ENCODE results near the gene C4orf50. TPM values are rescaled to one million over a fixed set of nuclear protein-coding genes. Genes with fewer than 3 reads are reported as not detected.

The C4orf50 gene
- total RNA-seq, 2 donors from 2014 or later: 0.13 TPM; not detected in 1

DNA sequence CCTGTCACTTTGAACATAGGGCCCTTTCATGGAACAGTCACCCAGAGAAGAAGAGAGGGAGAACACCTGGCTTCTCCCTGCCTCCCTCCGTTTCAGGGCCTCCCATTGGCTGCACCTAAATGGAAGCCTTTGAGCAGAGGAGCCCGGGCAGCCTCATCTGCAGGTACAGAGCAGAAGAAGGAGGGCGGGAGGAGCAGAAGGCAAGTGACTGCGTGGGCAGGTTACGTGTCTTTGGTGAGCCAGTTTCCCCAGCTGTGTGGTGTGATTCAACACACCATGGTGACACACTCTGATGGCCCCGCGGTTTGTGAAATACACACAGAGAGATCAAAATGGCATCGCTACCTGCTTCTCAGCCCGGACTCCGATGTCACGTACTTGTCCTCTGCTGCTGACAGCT, 431 bp downstream of the C4orf50 start:
- intact Hi-C loops (cut with DNase I): no loop called here
- DNase-seq: no peak
- no peak overlapping the region for H3K27ac ChIP-seq
- no peaks in the 10 kb centered on the region for H3K9me3 ChIP-seq
- H3K4me1 ChIP-seq: no peaks in the 10 kb centered on the region
- H3K27me3 ChIP-seq: no peaks in the 10 kb centered on the region
- no peak overlapping the region for H3K9ac ChIP-seq (ENCODE audit: low read depth in 2 of 2, low read length in 2 of 2)
- H3K4me3 ChIP-seq: no peak overlapping the region
- TF ChIP-seq, protein P1, sequence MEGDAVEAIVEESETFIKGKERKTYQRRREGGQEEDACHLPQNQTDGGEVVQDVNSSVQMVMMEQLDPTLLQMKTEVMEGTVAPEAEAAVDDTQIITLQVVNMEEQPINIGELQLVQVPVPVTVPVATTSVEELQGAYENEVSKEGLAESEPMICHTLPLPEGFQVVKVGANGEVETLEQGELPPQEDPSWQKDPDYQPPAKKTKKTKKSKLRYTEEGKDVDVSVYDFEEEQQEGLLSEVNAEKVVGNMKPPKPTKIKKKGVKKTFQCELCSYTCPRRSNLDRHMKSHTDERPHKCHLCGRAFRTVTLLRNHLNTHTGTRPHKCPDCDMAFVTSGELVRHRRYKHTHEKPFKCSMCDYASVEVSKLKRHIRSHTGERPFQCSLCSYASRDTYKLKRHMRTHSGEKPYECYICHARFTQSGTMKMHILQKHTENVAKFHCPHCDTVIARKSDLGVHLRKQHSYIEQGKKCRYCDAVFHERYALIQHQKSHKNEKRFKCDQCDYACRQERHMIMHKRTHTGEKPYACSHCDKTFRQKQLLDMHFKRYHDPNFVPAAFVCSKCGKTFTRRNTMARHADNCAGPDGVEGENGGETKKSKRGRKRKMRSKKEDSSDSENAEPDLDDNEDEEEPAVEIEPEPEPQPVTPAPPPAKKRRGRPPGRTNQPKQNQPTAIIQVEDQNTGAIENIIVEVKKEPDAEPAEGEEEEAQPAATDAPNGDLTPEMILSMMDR (IDR thresholded peaks at IDR 0.05): no peak
- H3K36me3 ChIP-seq: no peaks in the 10 kb centered on the region

DNA sequence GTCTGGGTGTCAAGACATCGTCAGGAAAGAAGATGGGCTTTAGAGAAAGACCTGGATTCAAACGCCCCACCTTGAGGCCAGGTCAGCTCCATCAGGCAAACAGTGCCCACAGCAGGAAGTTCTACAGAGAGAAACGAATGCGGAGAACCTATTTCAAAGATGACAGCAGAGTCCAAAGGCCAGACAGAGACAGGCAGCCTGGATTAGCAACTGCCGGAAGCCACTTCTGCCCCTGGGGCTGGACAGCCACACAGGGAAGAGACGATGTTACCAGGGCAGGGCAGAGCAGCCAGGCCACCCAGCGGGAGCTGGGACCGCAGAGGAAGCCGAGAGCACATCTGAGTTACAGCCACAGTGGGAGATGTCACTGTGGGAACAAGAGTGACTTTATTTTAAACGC, 1.2 kb downstream of the C4orf50 start:
- H3K4me1 ChIP-seq: no peaks in the 10 kb centered on the region
- TF ChIP-seq, protein P1 (IDR thresholded peaks at IDR 0.05): no peak
- no peak overlapping the region for H3K9ac ChIP-seq (ENCODE audit: low read depth in 2 of 2, low read length in 2 of 2)
- H3K36me3 ChIP-seq: no peaks in the 10 kb centered on the region
- no peak overlapping the region for H3K4me3 ChIP-seq
- H3K27ac ChIP-seq: no peak overlapping the region
- no peaks in the 10 kb centered on the region for H3K27me3 ChIP-seq
- no peak for DNase-seq
- H3K9me3 ChIP-seq: no peaks in the 10 kb centered on the region
- intact Hi-C loops (cut with DNase I): no loop called here

DNA sequence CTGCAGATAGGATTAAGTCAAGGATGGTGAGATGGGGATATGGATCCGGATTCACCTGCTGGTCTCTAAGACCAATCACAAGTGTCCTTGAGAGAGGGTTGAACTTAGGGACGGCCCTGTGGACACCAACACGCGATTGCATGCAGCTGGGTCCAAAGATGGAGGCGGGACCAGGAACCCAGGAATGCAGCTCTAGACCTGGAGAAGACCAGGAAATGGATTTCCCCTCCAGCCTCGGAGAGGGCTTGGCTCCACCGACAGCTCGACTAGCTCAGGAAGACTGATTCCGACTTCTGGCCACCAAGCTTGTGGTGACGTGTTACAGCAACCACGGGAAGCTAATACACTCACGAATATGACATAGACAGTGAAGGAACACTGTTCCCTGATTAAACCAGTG, 4.7 kb downstream of the C4orf50 start:
- TF ChIP-seq, protein P1 (IDR thresholded peaks at IDR 0.05): no peak
- no peaks in the 10 kb centered on the region for H3K27me3 ChIP-seq
- H3K4me1 ChIP-seq: no peaks in the 10 kb centered on the region
- H3K36me3 ChIP-seq: no peaks in the 10 kb centered on the region
- H3K4me3 ChIP-seq: no peak overlapping the region
- intact Hi-C loops (cut with DNase I): no loop called here
- H3K9ac ChIP-seq (ENCODE audit: low read depth in 2 of 2, low read length in 2 of 2): no peak overlapping the region
- no peak for DNase-seq
- H3K27ac ChIP-seq: no peak overlapping the region
- H3K9me3 ChIP-seq: no peaks in the 10 kb centered on the region

DNA sequence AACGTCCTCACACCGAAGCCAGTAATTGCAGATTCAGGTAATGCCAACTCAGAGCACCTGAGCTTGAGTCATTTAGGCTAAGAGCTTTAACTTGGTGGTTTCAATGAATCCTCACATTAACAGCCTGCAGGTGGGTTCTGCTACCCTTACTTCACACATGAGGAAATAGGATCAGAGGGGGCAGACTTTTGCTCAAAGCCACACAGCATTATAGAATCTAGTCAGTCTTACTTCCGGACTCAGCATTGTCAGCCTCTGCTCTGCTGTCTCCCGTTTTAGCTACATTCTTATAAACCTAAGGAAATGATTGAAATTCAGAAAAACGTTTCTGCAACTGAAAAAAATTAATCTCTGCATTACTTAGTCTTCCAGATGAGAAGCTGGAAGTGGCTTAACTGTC, 6.0 kb downstream of the C4orf50 start:
- no peaks in the 10 kb centered on the region for H3K4me1 ChIP-seq
- TF ChIP-seq, protein P1 (IDR thresholded peaks at IDR 0.05): no peak
- H3K4me3 ChIP-seq: no peak overlapping the region
- no peaks in the 10 kb centered on the region for H3K36me3 ChIP-seq
- H3K27ac ChIP-seq: no peak overlapping the region
- intact Hi-C loops (cut with DNase I): no loop called here
- H3K9ac ChIP-seq (ENCODE audit: low read depth in 2 of 2, low read length in 2 of 2): no peak overlapping the region
- no peak for DNase-seq
- H3K27me3 ChIP-seq: no peaks in the 10 kb centered on the region
- H3K9me3 ChIP-seq: no peaks in the 10 kb centered on the region

DNA sequence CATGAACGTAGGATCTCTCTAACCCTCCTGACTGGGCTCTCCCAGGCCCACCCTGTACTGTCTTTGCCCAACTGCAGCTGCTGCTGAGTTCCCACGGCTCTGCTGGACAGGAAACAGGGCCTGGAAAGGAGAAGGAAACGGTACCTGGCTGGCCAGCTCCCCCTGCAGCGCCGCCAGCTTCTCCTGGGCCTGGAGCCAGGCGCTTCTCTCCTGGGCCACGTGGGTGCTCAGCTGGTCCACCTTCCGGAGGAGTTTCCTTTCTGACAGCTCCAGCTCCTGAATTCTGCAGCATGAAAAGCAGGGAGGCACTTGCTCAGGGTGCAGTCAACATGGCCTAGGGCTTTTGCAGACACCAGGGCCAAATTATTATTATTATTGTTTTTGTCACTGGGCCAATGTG, 6.5 kb downstream of the C4orf50 start:
- Histone ChIP-seq H3K27ac (no peak overlapping the region), H3K9me3 (no peaks in the 10 kb centered on the region), H3K36me3 (no peaks in the 10 kb centered on the region), H3K4me1 (no peaks in the 10 kb centered on the region), H3K27me3 (no peaks in the 10 kb centered on the region), H3K9ac (ENCODE audit: low read depth in 2 of 2, low read length in 2 of 2) (no peak overlapping the region), H3K4me3 (no peak overlapping the region)
- TF ChIP-seq, protein P1 (IDR thresholded peaks at IDR 0.05): no peak
- no peak for DNase-seq
- intact Hi-C loops (cut with DNase I): no loop called here

DNA sequence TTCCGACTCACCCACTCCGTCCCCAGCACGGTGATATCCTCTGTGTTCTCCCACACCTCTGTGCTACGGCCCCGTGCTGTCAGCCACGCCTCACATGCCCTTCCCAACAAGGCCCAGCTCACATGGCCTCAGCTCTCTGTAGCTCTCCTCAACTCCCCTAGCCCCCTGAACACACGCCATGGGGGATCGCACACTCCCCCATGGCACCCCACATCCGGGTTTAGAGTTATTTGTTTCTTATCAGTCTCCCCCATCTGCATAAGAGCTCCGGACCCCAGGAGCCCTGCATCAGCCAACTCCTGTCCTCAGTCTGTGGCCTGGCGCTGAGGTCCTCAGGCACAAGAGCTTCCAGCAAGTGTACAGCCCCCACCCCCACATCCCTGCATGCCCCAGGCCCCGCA, 7.0 kb downstream of the C4orf50 start:
- TF ChIP-seq, protein P1 (IDR thresholded peaks at IDR 0.05): no peak
- DNase-seq: no peak

More for the DNA sequence above, 7.0 kb downstream of the C4orf50 start:
- no peak overlapping the region for H3K4me3 ChIP-seq
- no peaks in the 10 kb centered on the region for H3K4me1 ChIP-seq
- H3K27ac ChIP-seq: no peak overlapping the region
- no peaks in the 10 kb centered on the region for H3K36me3 ChIP-seq
- H3K9ac ChIP-seq (ENCODE audit: low read depth in 2 of 2, low read length in 2 of 2): no peak overlapping the region
- intact Hi-C loops (cut with DNase I): no loop called here
- no peaks in the 10 kb centered on the region for H3K27me3 ChIP-seq
- H3K9me3 ChIP-seq: no peaks in the 10 kb centered on the region

All from colonic mucosa (tissue), 4 donors.